Left ventricle myocardium superior (tissue), 1 donor: ENCODE results near the gene DOCK3. TPM values are rescaled to one million over a fixed set of nuclear protein-coding genes. Genes with fewer than 3 reads are reported as not detected.
"Not testable (repeated sequence)": the region's sequence is repeated elsewhere in the genome, so short reads cannot be mapped to it uniquely, and the experiment has no call there.

Experiments used
- ATAC-seq: fragments of 200-7000 bp; cut with Tn5 transposase; one replicate; pipeline ENCODE4 v1.9.1; 2020; ENCODE audit warnings: mild to moderate bottlenecking, moderate library complexity
- DNase-seq: peaks from one replicate; pipeline ENCODE4 v3.0.0-alpha.2; 2020
- intact Hi-C: fragments of 100-400 bp; cut with micrococcal nuclease; formaldehyde crosslinking; loops from one replicate; pipeline ENCODE4 v1.11.0; 2022
- total RNA-seq: library from RNA; stranded (reverse); fragmentation: NEBNext Ultra II Directional; extraction: Animal tissue kit (Norgen Biotek cat#: 25700); gene quantifications from one replicate; pipeline ENCODE4 v1.2.1, GENCODE V29; 2021
- donor health status: DM: no; HTN: yes; CAD: no; lungs with severe emphysema.

Gene DOCK3
- total RNA-seq, 1 donor from 2014 or later, result 3.8 TPM

- intact Hi-C loops, result no loop called here
- ATAC-seq (no peak), DNase-seq (no peak)
Observed at GRCh38 chr3:50850639-50851511, 176.1 kb downstream of the DOCK3 start.

GRCh38 chr3:50853936-50854335 lies 179.2 kb downstream of the DOCK3 start:
- ATAC-seq, result no peak
- no peak for DNase-seq
- intact Hi-C loops, result no loop called here

DNA sequence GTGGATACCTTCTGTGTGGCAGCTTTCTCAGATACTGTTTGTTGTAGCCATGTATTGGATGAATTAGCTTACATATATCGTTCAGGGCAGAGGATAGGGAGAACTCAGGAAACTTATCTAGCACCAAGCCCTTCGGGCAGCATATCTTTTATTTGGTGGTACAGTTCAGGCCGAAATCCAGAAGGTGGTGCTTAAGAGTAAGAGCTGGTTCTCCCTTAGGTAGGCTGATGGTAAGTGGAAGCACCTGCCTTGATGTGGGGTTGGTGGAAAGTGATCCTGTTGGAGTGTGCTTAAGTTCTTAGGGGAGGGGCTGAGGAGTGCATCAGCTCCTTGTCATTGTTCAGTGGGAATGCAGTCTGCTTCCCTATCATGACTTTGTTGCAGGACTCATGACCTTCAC lies 187.5 kb downstream of the DOCK3 start:
- DNase-seq (no peak), ATAC-seq (no peak)
- intact Hi-C loops, result no loop called here

DNA sequence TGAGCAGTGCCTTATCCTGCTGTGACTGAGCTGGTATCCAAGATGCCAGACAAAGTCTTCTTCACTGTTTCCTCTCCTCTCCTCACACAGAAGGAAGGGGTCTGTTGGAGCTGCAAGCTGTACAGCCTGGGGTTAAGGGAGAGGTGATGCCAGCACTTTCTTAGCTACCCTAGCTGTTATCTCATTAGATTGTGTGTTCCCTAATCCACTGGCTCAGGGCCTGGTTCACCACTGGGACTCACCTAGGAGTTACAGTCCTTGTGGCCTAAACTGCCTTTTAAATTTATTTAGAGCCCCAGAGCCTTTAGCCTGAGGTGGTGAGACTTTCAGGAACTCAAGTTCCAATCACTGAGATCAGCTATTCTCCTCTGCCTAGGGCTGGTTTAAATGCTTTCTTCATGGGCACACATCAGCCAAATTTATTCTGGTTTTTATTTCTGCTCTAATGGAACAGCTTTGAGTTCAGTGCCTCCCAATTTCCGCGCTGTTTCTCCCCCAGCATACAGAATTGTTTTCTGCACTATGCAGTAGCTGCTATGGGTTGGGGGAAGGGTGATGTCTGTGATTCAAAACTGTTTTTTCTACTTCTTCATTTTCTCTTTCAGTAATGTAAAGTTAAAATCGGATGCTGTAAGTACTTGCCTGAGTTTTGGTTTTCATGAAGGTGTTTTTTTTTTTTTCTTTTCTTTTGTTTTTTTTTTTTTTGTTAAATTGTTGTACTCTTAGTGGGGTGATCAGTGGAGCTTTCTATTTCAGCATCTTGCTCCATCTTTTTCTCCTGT lies 198.8 kb downstream of the DOCK3 start:
- intact Hi-C loops, result no loop called here
- ATAC-seq (peak; percentile 60), DNase-seq (no peak)

DNA sequence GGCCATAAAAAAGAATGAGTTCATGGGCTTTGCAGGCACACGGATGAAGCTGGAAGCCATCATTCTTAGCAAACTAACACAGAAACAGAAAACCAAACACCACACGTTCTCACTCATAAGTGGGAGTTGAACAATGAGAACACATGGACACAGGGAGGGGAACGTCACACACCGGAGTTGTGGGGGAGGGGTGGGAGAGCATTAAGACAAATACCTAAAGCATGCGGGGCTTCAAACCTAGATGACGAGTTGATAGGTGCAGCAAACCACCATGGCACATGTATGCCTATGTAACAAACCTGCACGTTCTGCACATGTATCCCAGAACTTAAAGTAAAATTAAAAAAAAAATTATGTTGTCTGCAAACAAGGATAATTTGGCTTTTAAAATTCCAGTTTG lies 200.1 kb downstream of the DOCK3 start:
- DNase-seq, intact Hi-C loops, ATAC-seq: not testable (repeated sequence)

GRCh38 chr3:50876947-50877346 lies 202.2 kb downstream of the DOCK3 start:
- ATAC-seq, result no peak
- DNase-seq, result no peak
- intact Hi-C loops, result no loop called here

DNA sequence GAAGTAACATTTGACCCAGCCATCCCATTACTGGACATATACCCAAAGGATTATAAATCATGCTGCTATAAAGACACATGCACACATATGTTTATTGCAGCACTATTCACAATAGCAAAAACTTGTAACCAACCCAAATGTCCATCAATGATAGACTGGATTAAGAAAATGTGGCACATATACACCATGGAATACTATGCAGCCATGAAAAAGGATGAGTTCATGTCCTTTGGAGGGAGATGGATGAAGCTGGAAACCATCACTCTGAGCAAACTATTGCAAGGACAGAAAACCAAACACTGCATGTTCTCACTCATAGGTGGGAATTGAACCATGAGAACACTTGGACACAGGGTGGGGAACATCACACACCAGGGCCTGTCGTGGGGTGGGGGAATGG lies 208.0 kb downstream of the DOCK3 start:
- intact Hi-C loops, ATAC-seq: not testable (repeated sequence)

DNA sequence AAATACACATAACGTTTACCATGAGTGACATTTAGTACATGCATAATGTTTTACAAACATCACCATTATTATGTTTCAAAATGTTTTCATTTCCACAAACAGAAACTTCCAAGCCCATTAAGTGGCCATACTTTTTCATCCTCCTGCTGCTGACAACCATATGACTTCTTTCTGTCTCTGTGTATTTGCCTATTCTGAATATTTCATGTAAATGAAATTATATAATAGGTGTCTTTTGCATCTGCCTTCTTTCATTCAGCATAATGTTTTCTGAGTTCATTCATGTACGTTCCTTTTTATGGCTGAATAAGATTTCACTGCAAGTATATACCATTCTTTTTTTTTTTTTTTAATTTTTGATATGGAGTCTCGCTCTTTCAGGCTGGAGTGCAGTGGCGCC lies 209.0 kb downstream of the DOCK3 start:
- intact Hi-C loops, result no loop called here
- ATAC-seq (no peak), DNase-seq (no peak)

More for the DNA sequence above, 208.0 kb downstream of the DOCK3 start:
- DNase-seq, result not testable (repeated sequence)

DNA sequence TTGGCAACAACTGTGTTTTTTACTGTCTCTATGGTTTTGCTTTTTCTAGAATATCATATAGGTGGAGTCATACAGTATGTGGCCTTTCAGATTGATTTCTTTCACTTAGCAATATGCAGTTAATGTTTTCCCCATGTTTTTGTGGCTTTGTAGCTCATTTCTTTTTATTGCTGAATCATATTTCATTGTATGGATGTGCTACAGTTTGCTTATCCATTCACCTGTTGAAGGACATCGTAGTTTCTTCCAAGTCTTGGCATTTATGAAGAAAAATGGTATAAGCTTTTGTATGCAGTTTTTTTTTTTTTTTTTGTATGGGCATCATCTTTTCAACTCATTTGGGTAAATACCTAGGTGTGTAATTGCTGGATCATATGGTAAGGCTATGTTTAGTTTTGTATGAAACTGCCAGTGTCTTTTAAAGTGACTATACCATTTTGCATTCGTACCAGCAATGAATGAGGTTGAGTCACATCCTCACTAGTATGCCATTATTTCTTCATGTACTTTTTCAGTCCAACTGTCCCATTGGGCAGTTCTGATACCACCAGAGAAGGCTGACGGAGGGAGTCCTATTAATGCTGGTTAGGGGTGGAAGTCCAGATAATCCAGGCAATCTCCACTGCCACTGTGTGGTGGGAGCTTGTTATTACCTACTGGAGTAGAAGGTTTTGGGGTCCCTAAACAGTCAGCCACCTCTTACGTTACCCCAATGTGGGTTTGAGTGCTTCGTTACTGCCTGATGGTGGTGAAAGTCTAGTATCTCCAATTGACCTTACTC lies 210.5 kb downstream of the DOCK3 start:
- intact Hi-C loops, result no loop called here
- DNase-seq (no peak), ATAC-seq (no peak)

GRCh38 chr3:50890688-50891344 lies 216.1 kb downstream of the DOCK3 start:
- intact Hi-C loops, result no loop called here
- DNase-seq (no peak), ATAC-seq (no peak)

- DNase-seq, ATAC-seq, intact Hi-C loops: not testable (repeated sequence)
Observed at GRCh38 chr3:50901097-50901496, 226.4 kb downstream of the DOCK3 start.

DNA sequence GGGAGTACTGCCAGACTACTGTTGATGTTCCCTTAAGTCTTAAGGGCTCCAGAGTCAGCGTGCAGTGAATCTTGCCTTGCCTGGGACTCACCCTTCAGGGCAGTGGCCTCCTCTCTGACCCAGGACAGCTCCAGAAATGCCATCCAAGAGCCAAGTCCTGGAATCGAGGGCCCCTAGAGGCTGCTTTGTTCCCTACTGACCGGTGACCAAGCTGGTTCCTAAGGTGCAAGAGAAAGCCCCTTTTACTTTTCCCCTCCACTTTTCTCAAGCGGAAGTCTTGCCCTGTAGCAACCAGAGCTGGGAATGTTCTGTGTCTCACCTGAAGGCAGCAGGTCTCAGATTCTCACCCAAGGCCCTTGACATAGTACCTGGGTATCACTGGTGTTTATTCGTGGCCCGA lies 238.0 kb downstream of the DOCK3 start:
- DNase-seq (no peak), ATAC-seq (no peak)
- intact Hi-C loops, result no loop called here

DNA sequence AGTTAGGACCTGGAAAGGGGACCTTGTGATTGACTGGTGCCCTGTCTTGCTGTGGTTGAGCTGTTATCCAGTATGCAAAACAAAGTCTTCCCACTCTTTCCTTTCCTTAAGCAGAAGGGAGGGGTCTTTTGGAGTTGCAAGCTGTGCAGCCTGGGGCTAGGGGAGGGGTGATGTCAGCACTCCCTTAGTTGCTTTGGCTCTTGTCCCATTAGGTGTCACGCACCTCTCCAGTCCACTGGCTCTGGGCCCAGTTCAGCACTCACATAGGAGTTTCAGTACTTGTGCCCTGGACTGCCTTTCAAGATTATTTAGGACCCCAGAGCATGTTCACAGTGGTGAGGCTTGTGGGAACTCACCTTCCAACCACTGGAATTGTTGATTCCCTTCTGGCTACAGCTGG lies 238.5 kb downstream of the DOCK3 start:
- DNase-seq (peak; percentile 51), ATAC-seq (peak; percentile 80)
- intact Hi-C loops, result no loop called here

DNA sequence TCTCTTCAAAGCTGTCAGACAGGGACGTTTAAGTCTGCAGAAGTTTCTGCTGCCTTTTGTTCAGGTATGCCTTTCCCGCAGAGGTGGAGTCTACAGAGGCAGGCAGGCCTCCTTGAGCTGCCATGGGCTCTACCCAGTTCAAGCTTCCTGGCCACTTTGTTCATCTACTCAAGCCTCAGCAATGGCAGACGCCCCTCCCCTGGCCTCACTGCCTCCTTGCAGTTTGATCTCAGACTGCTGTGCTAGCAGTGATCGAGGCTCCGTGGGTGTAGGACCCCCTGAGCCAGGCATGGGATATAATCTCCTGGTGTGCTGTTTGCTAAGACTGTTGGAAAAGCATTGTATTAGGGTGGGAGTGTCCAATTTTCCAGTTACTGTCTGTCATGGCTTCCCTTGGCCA lies 247.3 kb downstream of the DOCK3 start:
- ATAC-seq, intact Hi-C loops, DNase-seq: not testable (repeated sequence)

GRCh38 chr3:50923955-50924354 lies 249.2 kb downstream of the DOCK3 start:
- no peak for ATAC-seq
- DNase-seq, result no peak
- intact Hi-C loops, result no loop called here

DNA sequence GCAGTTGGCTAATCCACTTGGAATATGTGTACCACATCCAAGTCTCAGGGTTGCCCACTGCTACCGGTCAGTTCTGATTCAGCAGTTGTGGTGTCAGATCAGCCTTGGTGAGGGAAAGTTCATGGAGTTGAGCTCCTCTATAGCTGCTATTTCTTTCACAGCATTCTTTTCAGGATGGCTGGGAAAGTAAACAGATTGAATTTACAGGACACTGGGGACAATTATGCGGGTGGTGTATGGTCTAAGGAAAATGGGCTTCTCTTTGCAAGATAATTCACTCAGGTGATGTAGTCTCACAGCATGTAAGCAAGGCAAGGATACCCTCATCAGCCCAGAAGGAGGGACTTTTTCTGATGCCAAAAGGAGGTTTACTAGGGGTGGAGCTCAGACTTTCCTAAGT lies 249.9 kb downstream of the DOCK3 start:
- no peak for ATAC-seq
- DNase-seq, result no peak
- intact Hi-C loops, result no loop called here

DNA sequence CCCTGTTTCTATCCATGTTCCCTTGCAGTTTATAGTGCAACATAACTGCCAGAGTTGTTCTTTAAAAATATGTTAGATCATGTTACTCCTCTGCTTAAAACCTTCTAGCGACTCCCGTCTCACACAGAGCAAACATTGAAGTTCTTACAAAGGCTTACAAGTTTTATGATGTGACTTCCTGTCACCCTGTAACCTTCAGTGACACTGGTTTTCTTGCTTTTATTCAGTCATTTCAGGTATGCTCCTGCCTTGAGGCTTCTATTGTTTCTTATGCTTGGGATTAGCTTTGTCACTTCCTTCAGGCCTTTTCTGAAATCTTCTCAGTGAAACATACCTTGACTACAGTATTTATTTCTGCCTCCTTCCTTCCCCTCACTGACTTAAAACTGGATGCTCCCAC lies 252.1 kb downstream of the DOCK3 start:
- intact Hi-C loops, result no loop called here
- ATAC-seq (no peak), DNase-seq (no peak)

DNA sequence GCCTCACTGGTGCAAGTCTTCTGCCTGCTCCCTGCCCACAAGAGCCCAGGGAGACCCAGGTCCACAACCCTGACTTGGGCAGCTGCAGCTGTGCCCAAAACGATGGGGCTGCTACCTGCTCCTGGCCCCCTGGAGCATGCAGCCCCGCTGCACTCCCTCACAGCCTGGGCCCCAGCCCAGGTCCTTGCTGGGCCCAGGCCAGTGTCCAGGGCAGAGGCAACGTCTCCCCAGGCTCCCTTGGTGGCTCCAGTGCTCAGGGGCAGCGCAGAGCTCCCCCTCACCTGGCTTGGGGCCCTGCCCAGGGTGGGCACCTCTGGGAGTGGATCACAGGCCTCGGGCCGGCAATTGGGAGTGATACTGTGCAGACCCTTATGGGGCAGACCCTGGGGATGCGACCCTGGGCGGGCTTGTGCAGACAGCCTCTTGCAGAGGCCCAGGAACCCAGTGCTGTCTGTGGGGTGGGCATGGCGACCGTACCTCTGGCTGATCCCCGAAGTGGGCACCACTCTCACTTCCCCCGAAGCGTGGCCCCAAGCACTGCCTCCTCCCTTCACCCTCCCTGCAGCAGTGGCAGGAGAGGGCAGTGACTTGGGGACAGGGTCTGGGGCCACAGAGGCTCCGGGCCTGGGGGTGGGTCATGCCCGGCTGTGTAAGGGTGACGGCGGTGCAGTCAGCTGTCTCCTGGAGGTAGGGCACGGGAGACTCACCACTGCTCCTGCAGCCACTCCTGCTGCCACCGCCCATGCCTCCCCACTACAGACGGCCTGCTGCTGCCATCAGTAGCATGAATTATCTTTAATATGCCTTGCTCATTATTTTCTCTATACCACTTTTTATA lies 255.9 kb downstream of the DOCK3 start:
- intact Hi-C loops, result no loop called here
- ATAC-seq (no peak), DNase-seq (no peak)
